SW480 (cell line): ENCODE measurements around the gene CDC42BPA.
"Not testable (repeated sequence)": the region's sequence is repeated elsewhere in the genome, so short reads cannot be mapped to it uniquely, and the experiment has no call there.

Source experiments
- DNase-seq: peaks from one replicate; pipeline ENCODE4 v3.0.0-alpha.2; 2016; ENCODE audit warnings: low spot score

Gene CDC42BPA

DNA sequence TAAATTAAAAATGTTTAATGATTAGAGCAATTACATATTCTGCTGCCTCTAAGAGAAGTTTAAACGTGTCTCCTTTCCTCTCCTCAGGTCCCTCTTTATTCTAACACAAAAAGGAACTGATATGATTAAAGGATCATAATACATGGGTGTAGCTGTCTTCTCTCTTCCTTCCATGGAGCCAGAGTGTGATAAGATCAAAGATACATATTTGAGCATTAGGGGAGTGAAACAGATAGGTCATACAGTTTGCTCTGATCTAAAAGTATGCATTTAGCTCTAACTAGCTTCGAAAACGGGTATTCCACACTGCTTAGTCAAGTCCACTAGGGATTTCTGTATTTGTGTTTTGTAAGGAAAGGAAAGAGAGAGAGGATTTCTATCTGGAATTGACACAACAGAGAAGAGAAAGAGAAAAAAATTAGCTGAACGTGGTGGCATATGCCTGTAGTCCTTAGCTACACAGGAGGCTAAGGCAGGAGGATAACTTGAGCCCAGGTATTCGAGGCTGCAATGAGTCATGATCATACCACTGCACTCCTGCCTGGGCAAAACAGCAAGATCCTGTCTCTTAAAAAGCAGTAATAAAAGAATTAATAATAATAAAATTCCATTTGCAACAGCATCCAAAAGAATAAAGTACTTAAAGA, 63.1 kb downstream of the CDC42BPA start:
- no peak for DNase-seq

DNA sequence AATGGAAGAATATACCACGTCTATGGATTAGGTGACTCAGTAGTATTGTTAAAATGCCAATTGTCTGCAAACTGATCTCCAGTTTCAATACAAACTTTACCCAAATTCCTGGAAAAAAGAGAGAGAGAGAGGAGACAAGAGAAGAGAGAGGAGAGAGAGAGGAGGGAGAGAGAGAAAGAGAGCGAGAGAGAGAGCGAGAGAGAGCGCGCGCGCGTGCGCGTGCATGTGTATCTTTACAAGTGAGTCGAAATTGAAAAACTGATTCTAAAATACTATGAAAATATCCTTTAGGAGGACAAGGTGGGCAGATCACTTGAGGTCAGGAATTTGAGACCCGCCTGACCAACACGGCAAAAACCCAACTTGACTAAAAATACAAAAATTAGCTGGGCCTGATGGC, 65.2 kb downstream of the CDC42BPA start:
- no peak for DNase-seq

- no peak for DNase-seq
Observed at GRCh38 chr1:227245613-227246320, 72.5 kb downstream of the CDC42BPA start.

- DNase-seq: no peak
Observed at GRCh38 chr1:227244339-227245118, 73.8 kb downstream of the CDC42BPA start.

DNA sequence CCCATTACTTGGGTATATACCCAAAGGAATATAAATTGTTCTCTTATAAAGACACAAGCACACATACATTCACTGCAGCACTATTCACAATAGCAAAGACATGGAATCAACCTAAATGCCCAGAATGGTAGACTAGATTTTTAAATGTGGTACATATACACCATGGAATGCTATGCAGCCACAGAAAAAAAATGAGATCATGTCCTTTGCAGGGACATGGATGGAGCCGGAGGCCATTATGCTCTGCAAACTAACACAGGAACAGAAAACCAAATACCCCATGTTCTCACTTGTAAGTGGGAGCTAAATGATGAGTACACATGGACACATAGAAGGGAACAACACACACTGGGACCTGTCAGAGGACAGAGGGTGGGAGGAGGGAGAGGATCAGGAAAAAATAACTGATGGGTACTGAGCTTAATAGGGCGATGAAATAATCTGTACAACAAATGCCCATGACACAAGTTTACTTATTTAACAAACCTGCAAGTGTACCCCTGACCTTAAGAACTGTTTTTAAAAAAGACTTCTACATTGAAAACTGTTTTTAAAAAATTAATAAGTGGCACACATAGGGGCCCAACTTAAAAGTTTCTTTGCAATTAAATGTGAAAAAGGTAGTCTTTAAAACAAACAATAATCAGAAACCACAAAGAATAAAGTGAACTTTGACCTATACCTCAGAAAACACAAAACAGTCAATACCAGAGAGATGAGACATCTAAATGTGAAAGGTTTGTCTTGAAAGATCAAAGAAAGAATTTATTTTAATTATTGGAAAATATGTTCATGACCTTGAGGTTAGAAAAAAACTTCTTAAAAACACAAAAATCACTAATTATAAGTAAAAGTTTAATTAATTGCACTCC, 75.2 kb downstream of the CDC42BPA start:
- DNase-seq: peak; percentile 60

- no peak for DNase-seq
Observed at GRCh38 chr1:227240983-227241382, 77.3 kb downstream of the CDC42BPA start.

GRCh38 chr1:227234998-227235405, 83.3 kb downstream of the CDC42BPA start:
- peak; percentile 65 for DNase-seq

DNA sequence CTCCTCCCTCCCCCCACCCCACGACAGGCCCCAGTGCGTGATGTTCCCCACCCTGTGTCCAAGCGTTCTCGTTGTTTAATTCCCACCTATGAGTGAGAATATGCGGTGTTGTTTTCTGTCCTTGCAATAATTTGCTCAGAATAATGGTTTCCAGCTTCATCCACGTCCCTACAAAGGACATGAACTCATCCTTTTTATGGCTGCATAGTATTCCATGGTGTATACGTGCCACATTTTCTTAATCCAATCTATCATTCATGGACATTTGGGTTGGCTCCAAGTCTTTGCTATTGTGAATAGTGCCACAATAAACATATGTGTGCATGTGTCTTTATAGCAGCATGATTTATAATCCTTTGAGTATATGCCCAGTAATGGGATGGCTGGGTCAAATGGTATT, 87.2 kb downstream of the CDC42BPA start:
- DNase-seq: not testable (repeated sequence)

DNA sequence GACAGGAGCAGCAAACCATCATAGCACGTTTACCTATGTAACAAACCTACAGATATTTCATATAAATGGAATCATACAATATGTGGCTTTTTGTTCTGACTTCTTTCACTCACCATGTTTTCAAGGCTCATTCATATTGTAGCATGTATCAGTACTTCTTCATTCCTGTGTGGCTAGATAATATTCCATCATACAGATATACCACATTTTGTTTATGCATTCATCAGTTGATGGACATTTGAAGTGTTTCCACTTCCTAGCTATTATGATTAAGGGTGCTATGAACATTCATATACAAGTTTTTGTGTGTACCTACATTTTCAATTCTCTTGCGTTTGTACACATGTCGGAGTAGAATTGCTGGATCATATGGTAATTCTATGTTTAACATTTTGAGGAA, 90.1 kb downstream of the CDC42BPA start:
- DNase-seq: no peak

DNA sequence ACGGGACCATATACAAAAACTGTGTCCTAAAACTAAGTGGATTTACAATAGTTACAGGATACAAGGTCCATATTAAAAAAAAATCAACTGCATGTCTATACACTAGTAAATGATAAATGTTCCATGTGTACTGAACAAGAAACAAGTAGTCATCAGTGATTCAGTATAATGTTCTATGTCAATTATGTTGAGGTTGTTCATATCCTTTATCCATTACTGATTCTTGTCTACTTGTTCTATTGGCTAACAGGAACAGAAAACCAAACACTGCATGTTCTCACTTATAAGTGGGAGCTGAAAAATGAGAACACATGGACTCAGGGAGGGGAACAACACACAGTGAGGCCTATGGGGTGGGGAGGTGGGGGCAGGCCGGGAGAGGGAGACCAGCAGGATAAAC, 90.5 kb downstream of the CDC42BPA start:
- no peak for DNase-seq

GRCh38 chr1:227225715-227226346, 92.5 kb downstream of the CDC42BPA start:
- DNase-seq: no peak

GRCh38 chr1:227223171-227223806, 95.0 kb downstream of the CDC42BPA start:
- no peak for DNase-seq

GRCh38 chr1:227219715-227220292, 98.5 kb downstream of the CDC42BPA start:
- DNase-seq: no peak

DNA sequence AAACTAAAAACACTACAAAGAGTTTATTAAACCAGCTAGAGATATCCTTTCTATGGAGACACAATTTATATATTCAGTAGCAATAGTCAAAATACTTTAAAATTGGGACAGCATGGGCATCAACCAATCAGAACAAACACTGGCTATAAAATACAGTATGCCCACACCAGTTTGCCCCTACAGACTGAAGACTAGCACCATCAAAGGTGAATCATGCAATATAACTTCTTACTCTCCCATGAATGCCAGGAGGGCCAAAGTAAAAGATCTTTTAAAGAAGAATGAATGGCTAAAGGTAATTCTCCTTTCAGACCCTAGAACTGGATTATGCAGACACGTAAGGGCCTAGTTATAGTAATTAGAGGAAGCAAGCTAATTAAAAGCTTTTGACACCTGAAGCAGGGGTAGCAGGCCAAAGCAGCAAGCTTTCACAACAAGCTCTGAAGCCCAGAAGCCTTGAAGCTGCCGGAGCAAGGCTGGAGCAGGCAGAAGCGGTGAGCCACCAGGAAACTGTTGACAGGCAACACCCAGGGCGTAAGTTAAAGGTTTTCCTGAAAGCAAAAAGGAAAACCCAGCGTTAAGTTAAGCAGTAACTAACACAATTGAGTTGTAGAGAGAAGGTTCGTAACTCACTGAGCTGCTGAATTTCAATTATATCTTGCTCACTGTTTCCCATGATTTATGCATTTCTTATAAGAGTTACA, 99.3 kb downstream of the CDC42BPA start:
- DNase-seq: no peak

DNA sequence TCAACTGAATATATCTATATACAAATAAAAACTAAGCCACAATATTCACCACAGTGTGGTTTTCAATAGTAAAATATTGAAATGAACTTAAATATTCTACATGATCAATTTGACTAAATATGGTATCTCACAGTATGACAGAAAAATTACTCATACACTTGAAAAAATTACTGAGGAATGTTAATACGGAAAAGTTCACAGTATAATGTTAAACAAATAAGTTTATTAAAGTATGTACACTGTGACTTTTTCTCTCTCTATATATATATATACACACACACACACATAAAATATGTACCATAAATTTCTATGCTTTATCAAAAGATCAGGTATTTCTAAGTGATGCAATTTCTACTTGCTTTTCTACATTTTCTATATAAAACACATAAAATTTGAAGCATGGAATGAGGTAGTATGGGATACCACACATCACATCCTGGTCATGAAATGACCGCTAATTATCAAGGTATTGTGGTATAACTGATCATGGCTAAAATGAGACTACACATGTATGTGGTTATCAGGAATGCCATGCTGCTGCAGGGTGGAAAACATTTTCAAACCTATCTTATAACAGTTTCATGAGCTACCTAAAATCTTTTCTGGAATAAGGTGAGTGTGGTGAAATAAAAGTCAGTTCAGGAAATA, 102.3 kb downstream of the CDC42BPA start:
- DNase-seq: no peak

DNA sequence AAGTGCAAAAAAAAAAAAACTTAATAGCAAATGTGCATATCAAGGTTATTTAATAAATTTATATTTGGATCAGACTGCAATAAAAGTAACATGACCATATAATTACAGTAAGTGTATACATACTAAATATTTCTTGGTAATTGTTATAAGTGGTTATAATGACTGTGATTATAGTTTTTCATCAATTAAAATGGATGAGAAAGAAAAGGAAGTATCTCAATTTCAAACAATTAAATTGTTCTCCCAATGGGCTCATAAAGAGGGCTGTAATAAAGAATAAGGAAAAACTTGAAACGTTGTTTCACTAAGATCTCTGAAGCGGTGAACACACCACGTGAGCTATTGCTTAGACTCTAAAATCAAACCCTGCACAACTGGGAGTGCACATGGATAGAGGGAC, 104.1 kb downstream of the CDC42BPA start:
- DNase-seq: no peak

GRCh38 chr1:227213426-227213825, 104.9 kb downstream of the CDC42BPA start:
- no peak for DNase-seq

DNA sequence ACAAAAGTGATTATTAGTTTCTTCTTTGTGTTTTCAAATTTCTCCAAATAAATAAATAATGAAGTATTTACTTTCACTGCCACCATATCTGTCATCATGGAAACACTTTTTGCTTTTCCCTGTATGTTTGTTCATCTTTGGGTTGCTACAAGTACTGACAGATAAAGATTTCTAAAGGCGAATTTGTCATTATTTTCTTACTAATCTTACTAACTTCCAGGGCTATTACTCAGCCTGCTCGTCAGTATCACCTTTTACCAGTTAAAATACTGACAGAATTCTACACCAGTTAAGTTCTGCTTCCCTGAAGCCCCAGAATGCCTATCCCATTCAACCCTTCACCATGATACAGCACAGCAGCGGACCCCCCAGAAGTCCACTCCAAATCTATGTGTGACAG, 106.1 kb downstream of the CDC42BPA start:
- no peak for DNase-seq

DNA sequence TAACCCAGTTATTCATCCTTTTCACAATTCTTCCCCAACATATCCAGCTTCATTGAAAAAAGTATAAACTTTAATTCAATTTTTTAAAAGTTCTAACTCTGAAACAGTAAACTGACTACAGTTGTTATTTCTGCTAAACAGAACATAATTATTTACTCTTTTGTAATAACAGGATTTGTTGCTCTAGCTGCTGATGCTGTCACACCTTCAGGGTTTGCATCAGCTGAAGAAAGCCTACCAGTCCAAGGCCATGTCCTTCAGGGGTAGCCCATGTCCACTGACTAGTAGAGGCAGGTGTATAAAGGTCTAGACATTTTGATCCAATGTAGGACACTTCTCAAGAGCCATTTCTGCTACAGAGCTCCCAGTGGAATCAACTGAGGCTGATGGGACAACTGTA, 107.7 kb downstream of the CDC42BPA start:
- no peak for DNase-seq

GRCh38 chr1:227197064-227197463, 121.2 kb downstream of the CDC42BPA start:
- DNase-seq: no peak
